ENCODE data around the gene INPP4A.

The INPP4A gene

GRCh38 chr2:98453083-98453482 is 8.4 kb downstream of the INPP4A start:
- Histone ChIP-seq H3K4me1 (ENCODE audit: control insufficient read depth, insufficient read depth, low read length) (no peaks in the 10 kb centered on the region), H3K27ac (ENCODE audit: insufficient read depth, low read depth, low read length, poor library complexity, severe bottlenecking) (no peak overlapping the region), H3K9me3 (ENCODE audit: control insufficient read depth, low read length) (no peaks in the 10 kb centered on the region), H3K27me3 (ENCODE audit: control insufficient read depth, insufficient read depth, low read length, poor library complexity, severe bottlenecking) (no peaks in the 10 kb centered on the region), H3K4me3 (ENCODE audit: insufficient read depth, low read depth, low read length) (no peak overlapping the region), H3K36me3 (ENCODE audit: control insufficient read depth, insufficient read depth, low read length) (no peaks in the 10 kb centered on the region)
- WGBS, 2 experiments: 92% methylated on average over 5 of the region's 5 CpGs

DNA sequence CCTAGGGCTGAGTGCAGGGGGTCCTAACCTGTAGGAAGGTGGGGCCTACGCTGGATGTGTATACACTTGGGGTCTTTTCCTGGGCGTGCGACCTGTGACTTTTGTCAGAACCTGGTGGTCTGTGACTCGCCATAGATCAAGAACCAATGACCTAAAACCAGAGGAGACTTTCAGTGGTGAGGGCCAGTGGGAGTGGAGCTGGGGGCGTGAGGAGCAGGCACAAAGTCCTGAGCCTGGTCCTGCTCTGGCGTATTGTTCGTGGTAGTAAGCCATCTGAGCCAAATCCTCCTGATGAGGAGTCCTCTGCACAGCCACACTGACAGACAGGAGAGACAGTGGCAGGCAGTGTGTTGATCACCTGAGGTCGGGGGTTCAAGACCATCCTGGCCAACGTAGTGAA is 8.9 kb downstream of the INPP4A start:
- WGBS, 2 experiments: 93% methylated on average over 9 of the region's 9 CpGs
- Histone ChIP-seq H3K4me3 (ENCODE audit: insufficient read depth, low read depth, low read length) (no peak overlapping the region), H3K9me3 (ENCODE audit: control insufficient read depth, low read length) (no peaks in the 10 kb centered on the region), H3K27ac (ENCODE audit: insufficient read depth, low read depth, low read length, poor library complexity, severe bottlenecking) (no peak overlapping the region), H3K27me3 (ENCODE audit: control insufficient read depth, insufficient read depth, low read length, poor library complexity, severe bottlenecking) (no peaks in the 10 kb centered on the region), H3K36me3 (ENCODE audit: control insufficient read depth, insufficient read depth, low read length) (no peaks in the 10 kb centered on the region), H3K4me1 (ENCODE audit: control insufficient read depth, insufficient read depth, low read length) (no peaks in the 10 kb centered on the region)

GRCh38 chr2:98454073-98454472 is 9.4 kb downstream of the INPP4A start:
- H3K4me3 ChIP-seq (ENCODE audit: insufficient read depth, low read depth, low read length): no peak overlapping the region
- H3K9me3 ChIP-seq (ENCODE audit: control insufficient read depth, low read length): no peaks in the 10 kb centered on the region
- no peaks in the 10 kb centered on the region for H3K27me3 ChIP-seq (ENCODE audit: control insufficient read depth, insufficient read depth, low read length, poor library complexity, severe bottlenecking)
- H3K4me1 ChIP-seq (ENCODE audit: control insufficient read depth, insufficient read depth, low read length): no peaks in the 10 kb centered on the region
- 46 to 56% methylated on average over 2 of the region's 2 CpGs for WGBS, 2 experiments
- no peak overlapping the region for H3K27ac ChIP-seq (ENCODE audit: insufficient read depth, low read depth, low read length, poor library complexity, severe bottlenecking)
- H3K36me3 ChIP-seq (ENCODE audit: control insufficient read depth, insufficient read depth, low read length): no peaks in the 10 kb centered on the region

GRCh38 chr2:98454500-98455235 is 10.0 kb downstream of the INPP4A start:
- no peak overlapping the region for H3K4me3 ChIP-seq (ENCODE audit: insufficient read depth, low read depth, low read length)
- no peaks in the 10 kb centered on the region for H3K9me3 ChIP-seq (ENCODE audit: control insufficient read depth, low read length)
- H3K36me3 ChIP-seq (ENCODE audit: control insufficient read depth, insufficient read depth, low read length): no peaks in the 10 kb centered on the region
- H3K27ac ChIP-seq (ENCODE audit: insufficient read depth, low read depth, low read length, poor library complexity, severe bottlenecking): no peak overlapping the region
- WGBS, 2 experiments: 75 to 78% methylated on average over 6 of the region's 6 CpGs
- H3K27me3 ChIP-seq (ENCODE audit: control insufficient read depth, insufficient read depth, low read length, poor library complexity, severe bottlenecking): no peaks in the 10 kb centered on the region
- no peaks in the 10 kb centered on the region for H3K4me1 ChIP-seq (ENCODE audit: control insufficient read depth, insufficient read depth, low read length)

DNA sequence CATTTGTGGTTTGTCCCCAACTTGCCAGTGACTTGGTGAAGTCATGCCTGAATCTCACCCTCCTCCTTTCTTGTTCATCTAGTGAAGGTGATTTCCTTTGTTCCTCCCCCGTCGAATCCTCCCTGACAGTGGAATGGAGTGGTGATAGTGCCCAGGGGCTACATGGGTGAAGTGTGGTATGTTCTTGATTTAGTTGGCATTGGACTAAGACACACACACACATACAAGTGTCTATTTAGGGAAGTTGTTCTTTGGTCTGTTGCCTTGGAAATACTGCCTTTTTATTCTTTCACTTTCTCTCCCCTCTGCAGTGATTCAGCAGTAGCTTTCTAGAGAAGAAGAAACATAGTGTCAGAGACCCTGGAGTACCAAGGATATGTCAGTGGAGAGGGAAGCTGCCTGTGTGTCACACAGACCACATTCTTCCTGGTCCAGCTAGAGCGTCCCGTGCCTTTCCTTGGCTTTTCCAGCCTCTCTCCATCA is 10.9 kb downstream of the INPP4A start:
- 90 to 91% methylated on average over 2 of the region's 4 CpGs for WGBS, 2 experiments
- no peaks in the 10 kb centered on the region for H3K4me1 ChIP-seq (ENCODE audit: control insufficient read depth, insufficient read depth, low read length)
- H3K9me3 ChIP-seq (ENCODE audit: control insufficient read depth, low read length): no peaks in the 10 kb centered on the region
- H3K27ac ChIP-seq (ENCODE audit: insufficient read depth, low read depth, low read length, poor library complexity, severe bottlenecking): no peak overlapping the region
- H3K36me3 ChIP-seq (ENCODE audit: control insufficient read depth, insufficient read depth, low read length): no peaks in the 10 kb centered on the region
- no peaks in the 10 kb centered on the region for H3K27me3 ChIP-seq (ENCODE audit: control insufficient read depth, insufficient read depth, low read length, poor library complexity, severe bottlenecking)
- H3K4me3 ChIP-seq (ENCODE audit: insufficient read depth, low read depth, low read length): no peak overlapping the region

DNA sequence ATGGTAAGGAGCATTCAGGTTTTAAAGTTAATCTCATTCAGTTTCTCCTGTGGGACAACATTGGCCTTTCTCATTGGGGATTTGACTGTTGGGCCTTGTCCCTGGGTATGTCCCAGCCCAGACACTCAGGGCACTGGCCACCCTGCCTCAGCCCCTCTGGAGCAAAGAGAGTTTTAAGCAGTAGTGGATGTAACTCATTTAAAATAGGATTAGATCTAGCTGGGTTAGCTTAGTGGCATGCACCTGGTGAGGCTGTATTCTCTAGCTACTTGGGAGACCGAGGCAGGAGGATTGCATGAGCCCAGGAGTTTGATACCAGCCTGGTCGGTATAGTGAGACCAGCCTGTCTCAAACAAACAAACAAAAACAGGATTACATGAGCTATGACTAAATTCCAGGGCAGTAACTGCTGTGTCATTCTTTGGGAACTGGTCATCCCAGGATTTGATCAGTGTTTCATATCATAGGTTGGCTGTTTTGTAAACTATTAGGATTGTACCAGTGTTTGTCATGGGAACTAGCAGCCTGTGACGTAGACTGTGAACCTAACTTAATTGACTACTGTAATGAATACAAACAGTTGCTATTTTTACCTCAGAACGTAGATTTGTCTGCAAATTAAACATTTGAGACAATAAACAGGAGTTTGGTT is 12.5 kb downstream of the INPP4A start:
- no peak overlapping the region for H3K27ac ChIP-seq (ENCODE audit: insufficient read depth, low read depth, low read length, poor library complexity, severe bottlenecking)
- H3K9me3 ChIP-seq (ENCODE audit: control insufficient read depth, low read length): no peaks in the 10 kb centered on the region
- no peaks in the 10 kb centered on the region for H3K27me3 ChIP-seq (ENCODE audit: control insufficient read depth, insufficient read depth, low read length, poor library complexity, severe bottlenecking)
- no peaks in the 10 kb centered on the region for H3K36me3 ChIP-seq (ENCODE audit: control insufficient read depth, insufficient read depth, low read length)
- WGBS, 2 experiments: 91% methylated on average over 4 of the region's 4 CpGs
- H3K4me3 ChIP-seq (ENCODE audit: insufficient read depth, low read depth, low read length): no peak overlapping the region
- H3K4me1 ChIP-seq (ENCODE audit: control insufficient read depth, insufficient read depth, low read length): no peaks in the 10 kb centered on the region

DNA sequence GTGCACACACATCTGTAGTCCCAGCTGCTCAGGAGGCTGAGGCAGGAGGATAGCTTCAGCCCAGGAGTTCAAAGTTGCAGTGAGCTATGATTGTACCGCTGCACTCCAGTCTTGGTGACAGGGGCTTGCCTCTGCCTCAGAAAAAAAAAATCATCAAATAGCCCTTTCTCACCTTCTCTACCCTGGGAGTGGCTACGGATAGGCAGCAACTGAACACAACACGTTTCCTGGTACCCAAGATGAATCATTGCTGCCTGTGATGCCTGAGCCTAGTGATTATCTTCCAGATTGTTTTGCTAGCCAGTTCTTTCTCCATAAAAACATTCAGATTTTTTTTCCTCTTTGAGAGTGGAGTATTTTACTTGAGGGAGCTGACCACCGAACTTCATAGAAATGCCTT is 13.5 kb downstream of the INPP4A start:
- H3K4me1 ChIP-seq (ENCODE audit: control insufficient read depth, insufficient read depth, low read length): no peaks in the 10 kb centered on the region
- no peak overlapping the region for H3K27ac ChIP-seq (ENCODE audit: insufficient read depth, low read depth, low read length, poor library complexity, severe bottlenecking)
- 92 to 94% methylated on average over 4 of the region's 4 CpGs for WGBS, 2 experiments
- H3K36me3 ChIP-seq (ENCODE audit: control insufficient read depth, insufficient read depth, low read length): no peaks in the 10 kb centered on the region
- no peaks in the 10 kb centered on the region for H3K27me3 ChIP-seq (ENCODE audit: control insufficient read depth, insufficient read depth, low read length, poor library complexity, severe bottlenecking)
- no peak overlapping the region for H3K4me3 ChIP-seq (ENCODE audit: insufficient read depth, low read depth, low read length)
- H3K9me3 ChIP-seq (ENCODE audit: control insufficient read depth, low read length): no peaks in the 10 kb centered on the region

DNA sequence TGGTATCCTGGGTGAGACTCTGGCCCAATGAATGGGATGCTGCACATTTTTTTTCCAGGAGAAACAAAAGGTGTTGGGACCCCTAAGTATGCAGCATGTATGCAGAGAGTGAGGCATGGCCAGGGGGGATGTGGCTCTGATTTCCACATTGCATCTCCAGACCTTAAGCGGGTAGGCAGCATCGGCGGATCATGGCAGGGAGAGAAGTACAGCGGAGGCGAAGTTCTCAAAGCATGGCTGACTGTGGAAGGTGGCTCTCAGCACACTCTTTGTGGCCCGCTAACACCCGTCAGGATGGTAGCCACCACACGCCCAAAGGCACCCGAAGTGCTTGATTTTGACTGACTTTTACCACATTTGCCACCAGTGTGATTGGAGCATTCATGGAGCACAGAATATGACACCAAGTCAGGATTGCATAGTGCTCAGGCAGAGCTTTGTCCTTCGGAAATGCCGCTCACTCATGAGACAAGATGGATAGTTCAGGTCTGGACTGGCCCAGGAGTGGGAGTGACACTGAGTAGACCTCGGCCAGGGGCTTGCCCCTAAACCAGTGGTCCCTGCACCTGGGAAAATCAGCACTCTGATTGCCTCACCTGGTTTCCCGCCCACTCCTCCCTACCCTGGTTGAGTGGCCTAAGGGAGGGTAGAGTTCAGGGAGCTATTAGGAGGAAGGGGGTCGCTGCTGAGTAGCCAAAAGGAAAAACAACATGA is 14.2 kb downstream of the INPP4A start:
- H3K4me3 ChIP-seq (ENCODE audit: insufficient read depth, low read depth, low read length): no peak overlapping the region
- WGBS, 2 experiments: 94 to 95% methylated on average over 14 of the region's 14 CpGs
- no peaks in the 10 kb centered on the region for H3K36me3 ChIP-seq (ENCODE audit: control insufficient read depth, insufficient read depth, low read length)
- no peaks in the 10 kb centered on the region for H3K4me1 ChIP-seq (ENCODE audit: control insufficient read depth, insufficient read depth, low read length)
- no peaks in the 10 kb centered on the region for H3K27me3 ChIP-seq (ENCODE audit: control insufficient read depth, insufficient read depth, low read length, poor library complexity, severe bottlenecking)
- no peak overlapping the region for H3K27ac ChIP-seq (ENCODE audit: insufficient read depth, low read depth, low read length, poor library complexity, severe bottlenecking)
- H3K9me3 ChIP-seq (ENCODE audit: control insufficient read depth, low read length): no peaks in the 10 kb centered on the region

DNA sequence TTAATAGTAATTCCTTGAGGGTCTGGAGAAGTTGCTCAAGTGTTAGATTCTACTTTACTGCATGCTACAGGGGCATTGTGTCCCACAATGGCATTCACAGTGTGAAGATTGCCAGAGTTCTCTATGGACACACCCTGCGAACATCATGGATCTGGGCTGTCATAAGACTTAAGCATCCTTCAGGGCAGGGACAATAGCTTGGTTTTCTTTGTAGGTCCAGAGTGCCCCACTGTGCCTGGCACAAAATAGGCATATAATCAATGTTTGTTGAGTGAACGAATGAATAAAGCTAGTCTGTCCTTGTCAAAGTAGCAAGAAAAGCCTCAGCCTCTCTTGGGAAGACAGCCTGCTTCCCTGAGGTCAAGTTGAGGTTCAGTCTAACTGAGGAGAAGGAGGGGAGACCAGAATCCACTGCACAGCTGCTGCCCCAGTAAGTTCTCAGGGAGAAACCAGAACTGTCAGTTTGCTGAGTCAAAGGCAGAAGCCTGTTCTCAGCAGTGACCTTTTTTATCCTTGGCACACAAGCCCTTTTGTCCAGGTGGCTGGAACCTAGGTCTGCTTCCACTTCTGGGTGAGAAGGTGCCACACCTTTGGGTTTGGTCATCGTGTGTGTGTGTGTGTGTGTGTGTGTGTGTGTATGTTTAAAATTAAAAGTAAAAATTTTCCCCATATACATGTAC is 15.0 kb downstream of the INPP4A start:
- WGBS, 2 experiments: 89 to 91% methylated on average over 2 of the region's 3 CpGs
- H3K4me3 ChIP-seq (ENCODE audit: insufficient read depth, low read depth, low read length): no peak overlapping the region
- no peaks in the 10 kb centered on the region for H3K27me3 ChIP-seq (ENCODE audit: control insufficient read depth, insufficient read depth, low read length, poor library complexity, severe bottlenecking)
- H3K4me1 ChIP-seq (ENCODE audit: control insufficient read depth, insufficient read depth, low read length): no peaks in the 10 kb centered on the region
- no peaks in the 10 kb centered on the region for H3K9me3 ChIP-seq (ENCODE audit: control insufficient read depth, low read length)
- H3K27ac ChIP-seq (ENCODE audit: insufficient read depth, low read depth, low read length, poor library complexity, severe bottlenecking): no peak overlapping the region
- H3K36me3 ChIP-seq (ENCODE audit: control insufficient read depth, insufficient read depth, low read length): no peaks in the 10 kb centered on the region

All from ectodermal cell (in vitro differentiated cells).